Measurements from ENCODE around the gene CSTPP1.

Gene CSTPP1, protein sequence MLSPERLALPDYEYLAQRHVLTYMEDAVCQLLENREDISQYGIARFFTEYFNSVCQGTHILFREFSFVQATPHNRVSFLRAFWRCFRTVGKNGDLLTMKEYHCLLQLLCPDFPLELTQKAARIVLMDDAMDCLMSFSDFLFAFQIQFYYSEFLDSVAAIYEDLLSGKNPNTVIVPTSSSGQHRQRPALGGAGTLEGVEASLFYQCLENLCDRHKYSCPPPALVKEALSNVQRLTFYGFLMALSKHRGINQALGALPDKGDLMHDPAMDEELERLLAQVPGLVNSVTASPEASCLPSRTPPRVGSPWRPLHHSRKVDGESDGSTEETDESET

DNA sequence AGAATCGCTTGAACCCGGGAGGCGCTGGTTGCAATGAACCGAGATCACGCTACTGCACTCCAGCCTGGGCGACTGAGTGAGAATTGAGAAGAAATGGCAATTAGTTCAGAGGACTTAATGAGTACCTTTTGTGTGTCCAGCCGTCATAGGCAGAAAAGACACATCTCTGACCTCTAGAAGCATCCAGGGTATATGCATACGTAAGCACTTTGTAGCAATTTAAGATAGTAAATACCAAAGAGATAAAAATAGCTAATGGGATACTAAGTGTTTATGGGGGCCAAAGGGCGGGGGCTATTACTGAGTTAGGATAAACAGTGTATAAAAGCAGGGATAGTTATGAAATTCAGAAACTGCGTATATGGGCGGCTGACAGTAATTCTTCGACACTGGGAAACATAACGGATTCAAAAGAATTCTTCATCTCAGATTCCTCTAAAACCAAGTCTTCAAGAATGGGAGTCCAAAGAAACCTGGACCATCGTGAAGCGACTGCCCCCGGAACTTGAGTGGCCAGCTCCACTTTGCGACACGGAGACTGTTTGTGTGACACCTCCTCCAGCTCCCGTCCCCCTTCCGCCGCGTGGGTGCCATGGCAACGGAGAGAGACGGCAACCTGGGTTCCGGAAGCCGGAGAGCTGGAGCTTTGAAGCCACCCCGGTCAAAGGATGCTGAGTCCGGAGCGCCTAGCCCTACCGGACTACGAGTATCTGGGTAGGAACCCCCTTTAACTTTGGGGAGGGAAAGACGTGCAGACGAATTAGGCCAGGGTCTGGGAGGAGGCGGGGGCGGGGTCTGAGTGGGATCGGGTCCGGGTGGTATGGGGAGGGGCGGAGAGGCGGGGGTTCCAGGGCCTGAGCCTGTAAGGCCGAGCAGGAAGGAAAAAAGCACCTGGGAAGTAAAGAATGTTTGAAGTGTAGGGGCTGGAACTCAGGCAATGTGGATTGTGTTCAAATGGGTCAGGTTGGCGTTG lies at the start of gene CSTPP1:
TSS of gene CSTPP1 (plus strand) at position 624 of the 973 bp plus-strand sequence. CDS start at position 669, 45 bp downstream.
- peak; percentile 89 for DNase-seq

GRCh38 chr11:46888636-46889035 lies 47.9 kb upstream of the CSTPP1 start:
- no peak for DNase-seq

DNA sequence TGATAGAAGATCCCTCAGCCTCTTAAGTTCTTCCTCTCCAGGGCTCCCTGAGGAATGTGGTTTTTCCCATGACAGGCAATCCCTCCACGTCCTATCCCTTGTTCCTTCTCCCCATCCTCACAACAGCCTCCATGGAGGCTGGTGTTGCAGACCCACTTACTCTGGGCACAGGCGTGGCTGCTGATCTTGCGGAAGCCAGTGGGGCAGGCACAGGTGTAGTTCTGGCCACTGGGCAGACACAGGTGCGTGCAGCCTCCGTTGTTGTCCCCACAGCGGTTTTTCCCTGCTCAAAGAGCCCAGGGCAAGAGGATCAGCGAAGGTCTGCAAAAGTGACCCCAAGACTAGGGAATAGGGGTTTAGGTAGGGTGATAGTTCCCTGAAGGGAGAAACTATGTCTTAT lies 47.3 kb upstream of the CSTPP1 start:
- no peak for DNase-seq

GRCh38 chr11:46889689-46890475 lies 46.7 kb upstream of the CSTPP1 start:
- peak; percentile 54 for DNase-seq

DNA sequence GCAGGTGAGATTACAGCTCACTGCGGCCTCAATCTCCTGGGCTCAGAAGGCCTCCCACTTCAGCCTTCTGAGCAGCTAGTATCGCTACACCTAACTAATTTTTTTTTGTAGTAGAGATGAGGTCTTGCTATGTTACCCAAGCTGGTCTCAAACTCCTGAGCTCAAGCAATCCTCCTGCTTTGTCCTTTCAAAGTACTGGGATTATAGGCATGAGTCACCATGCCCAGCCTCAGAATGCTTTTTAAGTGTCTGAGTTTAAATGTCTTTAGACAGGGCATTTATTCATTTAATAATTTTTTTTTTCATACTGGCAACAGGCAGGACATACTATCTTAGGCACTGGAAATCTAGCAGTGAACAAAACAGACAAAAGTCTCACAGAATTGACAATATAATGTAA lies 45.9 kb upstream of the CSTPP1 start:
- DNase-seq: no peak

- no peak for DNase-seq
These were observed 44.5 kb upstream of the CSTPP1 start for GRCh38 chr11:46892109-46892508.

DNA sequence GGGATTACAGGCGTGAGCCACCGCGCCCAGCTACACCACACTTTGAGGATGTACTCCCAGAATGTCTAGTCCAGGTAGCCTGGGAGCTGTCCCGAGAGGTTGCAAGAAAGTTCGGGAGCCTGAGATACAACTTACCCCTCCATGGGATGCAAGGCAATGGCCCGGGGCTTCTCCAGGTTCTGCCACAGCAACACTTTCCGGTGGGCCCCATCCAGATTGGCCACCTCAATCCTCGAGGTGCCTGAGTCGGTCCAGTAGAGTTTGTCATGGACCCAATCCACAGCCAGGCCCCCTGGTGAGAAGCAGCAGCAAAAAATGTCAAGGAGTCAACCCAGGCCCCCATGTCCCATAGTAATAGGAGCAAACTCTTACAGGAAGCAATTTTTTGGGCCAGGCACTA lies 43.7 kb upstream of the CSTPP1 start:
- DNase-seq: no peak

DNA sequence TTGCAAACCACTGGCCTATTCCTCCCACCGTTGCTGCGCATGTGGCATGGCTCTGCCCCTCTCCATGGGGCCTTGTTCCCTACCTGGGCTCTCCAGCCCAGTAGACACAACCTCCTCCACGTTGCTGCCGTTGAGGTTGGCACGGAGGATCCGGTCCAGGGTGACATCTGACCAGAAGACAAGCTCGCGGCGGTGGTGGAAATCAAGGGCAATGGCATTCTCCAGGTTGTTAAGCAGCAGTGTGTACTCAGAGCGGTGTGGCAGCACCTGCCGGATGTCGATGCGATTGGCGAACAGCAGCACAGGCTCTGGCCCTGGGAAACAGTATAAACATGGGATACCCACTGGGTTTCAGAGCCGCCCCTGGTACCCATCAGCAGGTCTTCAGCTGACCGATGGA lies 42.1 kb upstream of the CSTPP1 start:
- no peak for DNase-seq

GRCh38 chr11:46894961-46895360 lies 41.6 kb upstream of the CSTPP1 start:
- no peak for DNase-seq

GRCh38 chr11:46895821-46896220 lies 40.7 kb upstream of the CSTPP1 start:
- DNase-seq: no peak

- no peak for DNase-seq
These were observed 39.7 kb upstream of the CSTPP1 start for GRCh38 chr11:46896719-46897406.

- DNase-seq: no peak
These were observed 38.0 kb upstream of the CSTPP1 start for GRCh38 chr11:46898396-46899095.

DNA sequence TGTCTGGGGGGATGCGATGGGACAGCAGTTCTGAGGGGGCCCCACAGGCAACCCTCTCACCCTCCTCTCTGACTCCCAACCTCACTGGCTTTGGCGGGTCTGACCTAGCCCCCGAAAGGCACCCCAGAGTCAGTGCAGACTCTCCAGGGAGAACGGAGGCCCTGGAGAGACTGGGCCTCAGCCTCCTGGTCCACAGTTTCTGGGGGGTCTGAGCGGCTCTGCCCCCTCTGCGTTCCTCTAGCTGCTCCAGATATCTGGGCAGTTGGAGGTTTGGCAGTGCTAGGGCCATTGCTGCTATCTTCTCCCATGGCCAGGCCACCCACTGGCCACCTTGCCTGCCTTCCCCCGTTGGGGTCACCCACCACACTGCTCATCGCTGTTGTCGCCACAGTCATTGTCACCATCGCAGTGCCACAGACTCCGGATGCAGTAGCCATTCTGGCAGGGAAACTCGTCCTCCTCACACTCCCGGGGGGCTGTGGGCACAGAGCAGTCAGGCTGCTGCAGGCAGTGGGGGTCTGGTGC lies 37.0 kb upstream of the CSTPP1 start:
- DNase-seq: no peak

GRCh38 chr11:46900091-46900746 lies 36.3 kb upstream of the CSTPP1 start:
- DNase-seq: no peak

GRCh38 chr11:46901156-46901555 lies 35.4 kb upstream of the CSTPP1 start:
- no peak for DNase-seq

DNA sequence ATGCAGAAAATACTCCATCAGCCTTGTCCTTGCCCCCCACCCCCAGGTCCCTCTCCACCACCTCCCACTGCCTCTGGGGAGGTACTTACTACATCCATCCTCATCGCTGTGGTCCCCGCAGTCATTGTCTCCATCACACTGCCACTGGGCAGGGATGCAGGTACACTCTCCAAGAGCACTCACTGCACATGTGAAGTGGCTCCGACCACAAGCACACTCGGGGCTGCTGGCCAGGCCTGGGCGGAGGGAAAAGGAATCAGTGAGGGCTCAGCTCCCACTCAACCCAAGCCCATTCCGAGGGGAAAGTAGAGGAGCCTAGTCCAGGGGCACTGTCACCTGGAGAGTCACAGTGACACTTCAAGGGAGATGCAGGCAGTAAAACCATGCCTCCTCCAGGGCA lies 33.9 kb upstream of the CSTPP1 start:
- DNase-seq: no peak

- DNase-seq: no peak
These were observed 32.7 kb upstream of the CSTPP1 start for GRCh38 chr11:46903846-46904245.

- DNase-seq: no peak
These were observed 30.8 kb upstream of the CSTPP1 start for GRCh38 chr11:46905806-46906205.

DNA sequence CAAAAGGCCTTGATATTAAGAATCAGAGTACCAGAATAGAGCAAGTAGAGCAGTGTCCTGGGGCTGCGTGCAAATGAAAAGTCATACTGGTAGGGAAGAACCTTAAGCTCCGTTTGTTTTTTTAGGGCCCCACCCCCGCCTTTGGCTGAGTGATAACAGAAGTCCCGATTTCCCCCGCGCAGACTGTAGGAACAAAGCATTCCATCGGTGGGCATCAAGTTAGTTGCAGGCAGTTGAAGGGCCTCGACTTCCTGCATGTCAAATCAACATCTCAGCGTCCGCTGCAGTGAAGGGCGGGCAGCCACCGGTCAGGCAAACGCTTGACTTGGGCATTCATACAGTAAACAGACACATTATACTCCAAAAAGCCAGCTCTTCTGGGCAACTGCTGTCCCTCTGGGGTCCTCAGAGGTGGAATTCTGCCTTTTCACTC lies 29.9 kb upstream of the CSTPP1 start:
- no peak for DNase-seq

- no peak for DNase-seq
These were observed 29.0 kb upstream of the CSTPP1 start for GRCh38 chr11:46907606-46908005.
